OCI-LY1 (cell line): Measurements from ENCODE around the gene ITGAE.

ENCODE experiments used
- EZH2 ChIP-seq: fragments of 200-600 bp; sonication (generic), shearing (Covaris generic); IDR thresholded peaks from 2 replicates; pipeline ENCODE4 v1.8.0; 2017; ENCODE audit warnings: borderline replicate concordance, mixed run types, mild to moderate bottlenecking, antibody characterized with exemption, low read length, moderate library complexity, mixed read lengths
- TF ChIP-seq, protein P1 (sequence below): fragments of 200-600 bp; sonication (generic), shearing (Covaris generic); IDR thresholded peaks from 2 replicates; pipeline ENCODE4 v1.5.1; 2017; ENCODE audit warnings: mild to moderate bottlenecking, antibody characterized with exemption, low read length, moderate library complexity, mixed read lengths

DNA sequence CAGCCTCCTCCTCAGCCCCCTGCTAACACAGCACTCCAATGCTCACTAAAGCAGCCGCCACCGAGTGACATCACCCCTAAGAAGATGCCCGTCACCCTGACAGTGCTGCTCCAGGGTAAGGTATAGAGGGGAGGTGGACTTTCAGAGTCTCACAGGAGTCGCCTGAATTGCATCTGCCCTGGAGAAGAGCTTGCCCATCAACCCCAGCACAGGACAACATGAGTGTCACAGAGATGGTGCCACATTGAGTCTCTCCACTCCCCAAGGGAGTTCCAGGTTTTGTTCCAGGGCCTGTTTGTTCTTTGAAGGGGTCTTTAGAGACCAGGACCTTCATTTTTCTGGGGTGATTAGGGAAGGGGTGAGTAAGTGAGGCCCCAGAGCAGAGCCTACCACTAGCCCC lies 102.8 kb downstream of the ITGAE start:
- TF ChIP-seq, protein P1, sequence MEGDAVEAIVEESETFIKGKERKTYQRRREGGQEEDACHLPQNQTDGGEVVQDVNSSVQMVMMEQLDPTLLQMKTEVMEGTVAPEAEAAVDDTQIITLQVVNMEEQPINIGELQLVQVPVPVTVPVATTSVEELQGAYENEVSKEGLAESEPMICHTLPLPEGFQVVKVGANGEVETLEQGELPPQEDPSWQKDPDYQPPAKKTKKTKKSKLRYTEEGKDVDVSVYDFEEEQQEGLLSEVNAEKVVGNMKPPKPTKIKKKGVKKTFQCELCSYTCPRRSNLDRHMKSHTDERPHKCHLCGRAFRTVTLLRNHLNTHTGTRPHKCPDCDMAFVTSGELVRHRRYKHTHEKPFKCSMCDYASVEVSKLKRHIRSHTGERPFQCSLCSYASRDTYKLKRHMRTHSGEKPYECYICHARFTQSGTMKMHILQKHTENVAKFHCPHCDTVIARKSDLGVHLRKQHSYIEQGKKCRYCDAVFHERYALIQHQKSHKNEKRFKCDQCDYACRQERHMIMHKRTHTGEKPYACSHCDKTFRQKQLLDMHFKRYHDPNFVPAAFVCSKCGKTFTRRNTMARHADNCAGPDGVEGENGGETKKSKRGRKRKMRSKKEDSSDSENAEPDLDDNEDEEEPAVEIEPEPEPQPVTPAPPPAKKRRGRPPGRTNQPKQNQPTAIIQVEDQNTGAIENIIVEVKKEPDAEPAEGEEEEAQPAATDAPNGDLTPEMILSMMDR, result no peak
- no peak for TF ChIP-seq EZH2
